ENCODE results near the gene THOP1.
A peak's percentile ranks its signal among the peaks of the same experiment; 100 is the strongest.
"Not testable (repeated sequence)": the region's sequence is repeated elsewhere in the genome, so short reads cannot be mapped to it uniquely, and the experiment has no call there.

The THOP1 gene

GRCh38 chr19:2782936-2783780 lies 2.1 kb upstream of the THOP1 start, which contains the start of gene SGTA:
SGTA (minus strand) TSS chr19:2783273; CDS start chr19:2769068, 14,205 bp downstream.
- peak; percentile 86 to 94 (median 92) for DNase-seq (ENCODE audit: low read depth in 3 of 3)

- DNase-seq (ENCODE audit: low read depth in 3 of 3), result no peak
Measured at GRCh38 chr19:2783781-2784145, 1.5 kb upstream of the THOP1 start.

GRCh38 chr19:2787115-2787514 lies 1.8 kb downstream of the THOP1 start:
- DNase-seq (ENCODE audit: low read depth in 3 of 3), result no peak

- no peak for DNase-seq (ENCODE audit: low read depth in 3 of 3)
Measured at GRCh38 chr19:2788237-2788636, 2.9 kb downstream of the THOP1 start.

GRCh38 chr19:2790194-2790556 lies 4.9 kb downstream of the THOP1 start:
- no peak for DNase-seq (ENCODE audit: low read depth in 3 of 3)

GRCh38 chr19:2790557-2791271 lies 5.4 kb downstream of the THOP1 start:
- DNase-seq (ENCODE audit: low read depth in 3 of 3), result no peak

- DNase-seq (ENCODE audit: low read depth in 3 of 3), result no peak
Measured at GRCh38 chr19:2791440-2791839, 6.1 kb downstream of the THOP1 start.

GRCh38 chr19:2791876-2792275 lies 6.6 kb downstream of the THOP1 start:
- no peak for DNase-seq (ENCODE audit: low read depth in 3 of 3)

- DNase-seq (ENCODE audit: low read depth in 3 of 3), result not testable (repeated sequence)
Measured at GRCh38 chr19:2792666-2793065, 7.4 kb downstream of the THOP1 start.

- DNase-seq (ENCODE audit: low read depth in 3 of 3), result no peak
Measured at GRCh38 chr19:2793126-2793525, 7.8 kb downstream of the THOP1 start.

GRCh38 chr19:2793577-2793976 lies 8.3 kb downstream of the THOP1 start:
- DNase-seq (ENCODE audit: low read depth in 3 of 3), result no peak

GRCh38 chr19:2795827-2796658 lies 10.7 kb downstream of the THOP1 start:
- DNase-seq (ENCODE audit: low read depth in 3 of 3), result no peak

- no peak for DNase-seq (ENCODE audit: low read depth in 3 of 3)
Measured at GRCh38 chr19:2796659-2797266, 11.5 kb downstream of the THOP1 start.

- no peak for DNase-seq (ENCODE audit: low read depth in 3 of 3)
Measured at GRCh38 chr19:2797280-2797679, 12.0 kb downstream of the THOP1 start.

- no peak for DNase-seq (ENCODE audit: low read depth in 3 of 3)
Measured at GRCh38 chr19:2798158-2798685, 12.9 kb downstream of the THOP1 start.

GRCh38 chr19:2798733-2799132 lies 13.4 kb downstream of the THOP1 start:
- DNase-seq (ENCODE audit: low read depth in 3 of 3), result no peak

GRCh38 chr19:2799273-2800020 lies 14.1 kb downstream of the THOP1 start:
- no peak for DNase-seq (ENCODE audit: low read depth in 3 of 3)

GRCh38 chr19:2800506-2800905 lies 15.2 kb downstream of the THOP1 start:
- no peak for DNase-seq (ENCODE audit: low read depth in 3 of 3)

- DNase-seq (ENCODE audit: low read depth in 3 of 3), result no peak
Measured at GRCh38 chr19:2802826-2803225, 17.5 kb downstream of the THOP1 start.

- DNase-seq (ENCODE audit: low read depth in 3 of 3), result no peak
Measured at GRCh38 chr19:2803486-2804155, 18.3 kb downstream of the THOP1 start.

Data from stimulated activated CD4-positive, alpha-beta T cell treated with anti-CD3 and anti-CD28 coated beads, TNF-alpha, amount 100 ng/mL, for 4 hours (primary cell).